SK-N-SH (cell line): ENCODE measurements around the gene ROPN1. TPM values are rescaled to one million over a fixed set of nuclear protein-coding genes. Genes with fewer than 3 reads are reported as not detected.

Experiments
- CTCF ChIA-PET: fragments of 300-600, 350-600 bp; formaldehyde crosslinking; extraction: SDS; loops from one replicate; lab custom pipeline; 2021; lab: Yijun Ruan, JAX
- POLR2A ChIA-PET: fragments of 350-600 bp; sonication (Branson Sonifier 250); formaldehyde crosslinking; extraction: SDS; loops from one replicate; lab custom pipeline; 2020; ENCODE audit warnings: antibody characterized with exemption, inconsistent platforms; lab: Yijun Ruan, JAX
- DNase-seq: peaks from one replicate; pipeline ENCODE4 v3.0.0; 2012
- H2AFZ ChIP-seq: fragments of 200-600 bp; sonication (generic); 2 replicates; pipeline ENCODE4 v1.8.1; 2016; ENCODE audit warnings: antibody characterized with exemption, mild to moderate bottlenecking, low read depth
- H3F3A ChIP-seq: fragments of 200-600 bp; sonication (generic); replicated peaks from 2 replicates; pipeline ENCODE3; 2016; ENCODE audit warnings: antibody characterized with exemption, mild to moderate bottlenecking; ENCODE audit not compliant: insufficient read depth
- H3K27ac ChIP-seq, 2 experiments: fragments of 200-500 bp in 1 of 2; fragments of 200-600 bp in 1 of 2; sonication (Bioruptor generic) in 1 of 2; sonication (generic), shearing (Covaris generic) in 1 of 2; 2 replicates each; pipeline versions ENCODE4 v1.5.1 to v1.6.1; 2014 to 2016; ENCODE audit warnings: low read depth in 2 of 2, inconsistent platforms in 1 of 2, low read length in 1 of 2, mild to moderate bottlenecking in 1 of 2, mixed read lengths in 1 of 2
- H3K27me3 ChIP-seq: fragments of 200-600 bp; sonication (generic), shearing (Covaris generic); 2 replicates; pipeline ENCODE4 v1.6.1; 2016; ENCODE audit warnings: mixed run types; ENCODE audit not compliant: insufficient read depth
- H3K36me3 ChIP-seq, 2 experiments: fragments of 200-500 bp in 1 of 2; fragments of 200-600 bp in 1 of 2; sonication (Bioruptor generic) in 1 of 2; sonication (generic) in 1 of 2; replicated peaks in 1 of 2; 2 replicates each; pipeline versions ENCODE3 to v1.5.1; 2014 to 2016; ENCODE audit warnings: low read length in 1 of 2, mild to moderate bottlenecking in 1 of 2; ENCODE audit not compliant: insufficient read depth in 2 of 2, control insufficient read depth in 1 of 2
- H3K4me1 ChIP-seq, 2 experiments: fragments of 200-500 bp in 1 of 2; fragments of 200-600 bp in 1 of 2; sonication (Bioruptor generic) in 1 of 2; sonication (generic), shearing (Covaris generic) in 1 of 2; 2 replicates each; pipeline versions ENCODE4 v1.5.1 to v1.6.1; 2014 to 2016; ENCODE audit warnings: low read depth in 1 of 2, low read length in 1 of 2, mixed run types in 1 of 2; ENCODE audit not compliant: insufficient read depth in 2 of 2, control insufficient read depth in 1 of 2
- H3K4me2 ChIP-seq: fragments of 200-600 bp; sonication (generic), shearing (Covaris generic); 2 replicates; pipeline ENCODE4 v1.6.1; 2017; ENCODE audit warnings: mixed run types
- H3K4me3 ChIP-seq, 2 experiments: fragments of 200-500 bp in 1 of 2; fragments of 200-600 bp in 1 of 2; sonication (Bioruptor generic) in 1 of 2; sonication (generic), shearing (Covaris generic) in 1 of 2; 2 replicates each; pipeline versions ENCODE4 v1.5.1 to v1.8.1; 2014 to 2016; ENCODE audit warnings: low read depth in 2 of 2, inconsistent platforms in 1 of 2, low read length in 1 of 2, mild to moderate bottlenecking in 1 of 2, mixed read lengths in 1 of 2, moderate library complexity in 1 of 2
- H3K79me2 ChIP-seq: fragments of 200-600 bp; sonication (generic); 2 replicates; pipeline ENCODE4 v1.8.1; 2017; ENCODE audit warnings: mild to moderate bottlenecking; ENCODE audit not compliant: insufficient read depth
- H3K9ac ChIP-seq: fragments of 200-600 bp; sonication (generic); 2 replicates; pipeline ENCODE4 v1.6.1; 2017; ENCODE audit warnings: mixed run types
- H3K9me2 ChIP-seq: fragments of 200-600 bp; sonication (generic); 2 replicates; pipeline ENCODE4 v1.6.1; 2017; ENCODE audit warnings: mixed run types
- H3K9me3 ChIP-seq: fragments of 200-600 bp; sonication (generic); 2 replicates; pipeline ENCODE4 v1.6.1; 2017; ENCODE audit warnings: mixed run types, mild to moderate bottlenecking, moderate library complexity
- H4K20me1 ChIP-seq: fragments of 200-600 bp; sonication (generic); 2 replicates; pipeline ENCODE4 v1.6.1; 2017; ENCODE audit warnings: mild to moderate bottlenecking, mixed run types; ENCODE audit not compliant: insufficient read depth
- EZH2phosphoT487 ChIP-seq: fragments of 200-600 bp; sonication (generic); IDR thresholded peaks from 2 replicates; pipeline ENCODE4 v1.6.1; 2017; ENCODE audit warnings: low read depth, mixed run types, mild to moderate bottlenecking, antibody characterized with exemption, moderate library complexity, borderline replicate concordance
- FOSL2 ChIP-seq: IDR thresholded peaks from 2 replicates; pipeline ENCODE4 v1.4.0; 2012; ENCODE audit warnings: low read depth, mild to moderate bottlenecking, moderate library complexity, borderline replicate concordance
- FOXJ3 ChIP-seq: sonication (generic); formaldehyde crosslinking; IDR thresholded peaks from 2 replicates; pipeline ENCODE4 v1.5.1; 2020; ENCODE audit warnings: mild to moderate bottlenecking, missing genetic modification reagents
- FOXM1 ChIP-seq: IDR thresholded peaks from 2 replicates; pipeline ENCODE4 v1.4.0; 2012; ENCODE audit warnings: low read depth, mild to moderate bottlenecking
- GATA2 ChIP-seq: sonication (generic); formaldehyde crosslinking; IDR thresholded peaks from 2 replicates; pipeline ENCODE4 v1.5.0; 2020; ENCODE audit warnings: mild to moderate bottlenecking, missing genetic modification reagents
- JUND ChIP-seq: IDR thresholded peaks from 2 replicates; pipeline ENCODE4 v1.4.0; 2012
- MXI1 ChIP-seq: IDR thresholded peaks from 2 replicates; pipeline ENCODE4 v1.6.1; 2012; ENCODE audit warnings: mild to moderate bottlenecking, low read depth, low read length, improper control_type of control experiment
- NFIC ChIP-seq: IDR thresholded peaks from 2 replicates; pipeline ENCODE4 v1.4.0; 2012; ENCODE audit warnings: borderline replicate concordance
- RCOR1 ChIP-seq: fragments of 150-350 bp; IDR thresholded peaks from 2 replicates; pipeline ENCODE4 v1.6.1; 2017; ENCODE audit warnings: antibody characterized with exemption, low read length
- RFX5 ChIP-seq: IDR thresholded peaks from 2 replicates; pipeline ENCODE4 v1.6.1; 2012; ENCODE audit warnings: mild to moderate bottlenecking, improper control_type of control experiment, low read length
- TAF1 ChIP-seq: IDR thresholded peaks from 2 replicates; pipeline ENCODE4 v1.6.1; 2012; ENCODE audit warnings: low read depth, mild to moderate bottlenecking, low read length, moderate library complexity, borderline replicate concordance
- TCF12 ChIP-seq: IDR thresholded peaks from 2 replicates; pipeline ENCODE4 v1.4.0; 2012
- USF1 ChIP-seq: IDR thresholded peaks from 2 replicates; pipeline ENCODE4 v1.4.0; 2012; ENCODE audit warnings: low read depth, borderline replicate concordance
- USF2 ChIP-seq: fragments of 150-350 bp; IDR thresholded peaks from 2 replicates; pipeline ENCODE4 v1.6.1; 2017; ENCODE audit warnings: antibody characterized with exemption, low read length, low read depth, borderline replicate concordance
- WGBS: methylation state at CpG from one replicate; pipeline ENCODE4 v1.1.6; 2017; ENCODE audit warnings: low lambda C conversion rate; 5-methylcytosine and 5-hydroxymethylcytosine counted together
- polyA plus RNA-seq, 3 experiments: library from polyadenylated mRNA; depleted of rRNA; stranded (reverse); fragments of >200 nt; gene quantifications; 2 replicates each; pipeline ENCODE4 v1.2.3, GENCODE V29; 2012
- TF ChIP-seq, protein P1 (sequence below): IDR thresholded peaks from 2 replicates; pipeline ENCODE4; 2012
- TF ChIP-seq, protein P2 (sequence below): IDR thresholded peaks from 2 replicates; pipeline ENCODE4 v1.4.0; 2012; ENCODE audit warnings: low read depth, borderline replicate concordance

Gene ROPN1
- polyA plus RNA-seq, 1 of the 3 experiments (the other 2 are of a cell fraction), result 0.05 TPM

DNA sequence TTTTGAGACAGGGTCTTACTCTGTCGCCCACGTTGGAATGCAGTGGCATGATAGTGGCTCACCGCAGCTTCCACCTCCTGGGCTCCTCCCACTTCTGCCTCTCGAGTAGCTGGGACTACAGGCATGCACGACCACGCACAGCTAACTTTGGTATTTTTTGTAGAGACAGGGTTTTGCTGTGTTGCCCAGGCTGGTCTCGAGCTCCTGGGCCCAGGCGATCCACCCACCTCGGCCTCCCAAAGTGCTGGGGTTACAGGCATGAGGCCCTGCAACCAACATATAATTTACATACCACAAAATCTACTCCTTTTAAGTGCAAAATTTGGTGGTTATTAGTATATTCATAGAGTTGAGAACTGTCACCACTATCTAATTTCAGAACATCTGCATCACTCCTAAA lies 62.6 kb downstream of the ROPN1 start:
- TF ChIP-seq, protein P1, sequence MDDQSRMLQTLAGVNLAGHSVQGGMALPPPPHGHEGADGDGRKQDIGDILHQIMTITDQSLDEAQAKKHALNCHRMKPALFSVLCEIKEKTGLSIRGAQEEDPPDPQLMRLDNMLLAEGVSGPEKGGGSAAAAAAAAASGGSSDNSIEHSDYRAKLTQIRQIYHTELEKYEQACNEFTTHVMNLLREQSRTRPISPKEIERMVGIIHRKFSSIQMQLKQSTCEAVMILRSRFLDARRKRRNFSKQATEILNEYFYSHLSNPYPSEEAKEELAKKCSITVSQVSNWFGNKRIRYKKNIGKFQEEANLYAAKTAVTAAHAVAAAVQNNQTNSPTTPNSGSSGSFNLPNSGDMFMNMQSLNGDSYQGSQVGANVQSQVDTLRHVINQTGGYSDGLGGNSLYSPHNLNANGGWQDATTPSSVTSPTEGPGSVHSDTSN, result no peak
- TF ChIP-seq RFX5 (no peak), USF1 (no peak), FOSL2 (no peak), JUND (no peak), GATA2 (no peak), FOXJ3 (no peak), MXI1 (no peak), USF2 (no peak), TCF12 (no peak), EZH2phosphoT487 (no peak), RCOR1 (no peak), NFIC (no peak), TAF1 (no peak), FOXM1 (no peak)
- TF ChIP-seq, protein P2, sequence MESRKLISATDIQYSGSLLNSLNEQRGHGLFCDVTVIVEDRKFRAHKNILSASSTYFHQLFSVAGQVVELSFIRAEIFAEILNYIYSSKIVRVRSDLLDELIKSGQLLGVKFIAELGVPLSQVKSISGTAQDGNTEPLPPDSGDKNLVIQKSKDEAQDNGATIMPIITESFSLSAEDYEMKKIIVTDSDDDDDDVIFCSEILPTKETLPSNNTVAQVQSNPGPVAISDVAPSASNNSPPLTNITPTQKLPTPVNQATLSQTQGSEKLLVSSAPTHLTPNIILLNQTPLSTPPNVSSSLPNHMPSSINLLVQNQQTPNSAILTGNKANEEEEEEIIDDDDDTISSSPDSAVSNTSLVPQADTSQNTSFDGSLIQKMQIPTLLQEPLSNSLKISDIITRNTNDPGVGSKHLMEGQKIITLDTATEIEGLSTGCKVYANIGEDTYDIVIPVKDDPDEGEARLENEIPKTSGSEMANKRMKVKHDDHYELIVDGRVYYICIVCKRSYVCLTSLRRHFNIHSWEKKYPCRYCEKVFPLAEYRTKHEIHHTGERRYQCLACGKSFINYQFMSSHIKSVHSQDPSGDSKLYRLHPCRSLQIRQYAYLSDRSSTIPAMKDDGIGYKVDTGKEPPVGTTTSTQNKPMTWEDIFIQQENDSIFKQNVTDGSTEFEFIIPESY, result no peak
- CTCF ChIA-PET, result no interaction called here
- POLR2A ChIA-PET, result no interaction called here

More for the DNA sequence above, 62.6 kb downstream of the ROPN1 start:
- no peaks in the 10 kb centered on the region for H3K27me3 ChIP-seq
- H3K9me2 ChIP-seq, result no peaks in the 10 kb centered on the region
- H4K20me1 ChIP-seq, result no peaks in the 10 kb centered on the region
- no peaks in the 10 kb centered on the region; a peak in 1 of 4 replicates for H3K4me1 ChIP-seq
- H3K27ac ChIP-seq, result no peak overlapping the region
- WGBS, result 93% methylated on average over 9 of the region's 9 CpGs
- H3K4me2 ChIP-seq, result no peak overlapping the region
- no peaks in the 10 kb centered on the region for H3K9me3 ChIP-seq
- no peak for DNase-seq
- no peak overlapping the region for H3K9ac ChIP-seq
- no peak overlapping the region for H2AFZ ChIP-seq
- H3K79me2 ChIP-seq, result no peaks in the 10 kb centered on the region; the same call in 1 of the 2 replicates
- peaks cover 8% of the 10 kb centered on the region for H3F3A ChIP-seq
- peaks cover 66 to 88% of the 10 kb centered on the region in 2 experiments for H3K36me3 ChIP-seq
- no peak overlapping the region for H3K4me3 ChIP-seq
